GM18499 (cell line): ENCODE results near the gene PROZ.

Experiments used
- ATAC-seq: cut with Tn5 transposase; IDR thresholded peaks from one replicate; pipeline ENCODE4 v1.9.1; 2021; ENCODE audit warnings: moderate number of reproducible peaks; ENCODE audit not compliant: insufficient read depth, unreplicated experiment

The PROZ gene

GRCh38 chr13:113171250-113172125 is 13.0 kb downstream of the PROZ start:
- ATAC-seq: no peak

GRCh38 chr13:113172419-113172926 is 14.0 kb downstream of the PROZ start:
- ATAC-seq: no peak

GRCh38 chr13:113176280-113176679 is 17.8 kb downstream of the PROZ start:
- no peak for ATAC-seq

- ATAC-seq: no peak
Observed at GRCh38 chr13:113176822-113177221, 18.4 kb downstream of the PROZ start.

- ATAC-seq: no peak
Observed at GRCh38 chr13:113178070-113178895, 19.8 kb downstream of the PROZ start.

- ATAC-seq: no peak
Observed at GRCh38 chr13:113178896-113179167, 20.4 kb downstream of the PROZ start.

- ATAC-seq: no peak
Observed at GRCh38 chr13:113179374-113180230, 21.2 kb downstream of the PROZ start.

- no peak for ATAC-seq
Observed at GRCh38 chr13:113182046-113182445, 23.6 kb downstream of the PROZ start.

GRCh38 chr13:113183450-113184129 is 25.1 kb downstream of the PROZ start:
- no peak for ATAC-seq

- no peak for ATAC-seq
Observed at GRCh38 chr13:113184568-113185440, 26.4 kb downstream of the PROZ start.

GRCh38 chr13:113186061-113186900 is 27.8 kb downstream of the PROZ start:
- ATAC-seq: peak; percentile 76

GRCh38 chr13:113187263-113187669 is 28.8 kb downstream of the PROZ start:
- ATAC-seq: no peak

- no peak for ATAC-seq
Observed at GRCh38 chr13:113187883-113188665, 29.6 kb downstream of the PROZ start.

GRCh38 chr13:113190181-113190580 is 31.7 kb downstream of the PROZ start:
- ATAC-seq: no peak

- ATAC-seq: no peak
Observed at GRCh38 chr13:113192279-113192678, 33.8 kb downstream of the PROZ start.

- no peak for ATAC-seq
Observed at GRCh38 chr13:113192902-113193301, 34.5 kb downstream of the PROZ start.

- ATAC-seq: no peak
Observed at GRCh38 chr13:113195360-113195759, 36.9 kb downstream of the PROZ start.
